Neural crest cell (in vitro differentiated cells): Measurements from ENCODE around the gene PAPSS1. TPM values are rescaled to one million over a fixed set of nuclear protein-coding genes. Genes with fewer than 3 reads are reported as not detected.

ENCODE experiments used
- DNase-seq: peaks from one replicate; pipeline ENCODE4 v3.0.0; 2021; ENCODE audit warnings: low read depth, mixed read lengths, low spot score
- H3K27ac Mint-ChIP-seq: one replicate; pipeline ENCODE4 v1.8.0; 2021; ENCODE audit warnings: mild to moderate bottlenecking, mixed read lengths; ENCODE audit not compliant: unreplicated experiment
- H3K27me3 Mint-ChIP-seq: 2 replicates; pipeline ENCODE4 v1.8.0; 2021; ENCODE audit warnings: low read depth, mild to moderate bottlenecking, mixed read lengths
- H3K36me3 Mint-ChIP-seq: 2 replicates; pipeline ENCODE4 v1.8.0; 2021; ENCODE audit warnings: low read depth, mild to moderate bottlenecking, mixed read lengths
- H3K4me1 Mint-ChIP-seq: 2 replicates; pipeline ENCODE4 v1.8.0; 2021; ENCODE audit warnings: mixed read lengths
- H3K4me3 Mint-ChIP-seq: one replicate; pipeline ENCODE4 v1.8.0; 2021; ENCODE audit warnings: mild to moderate bottlenecking, mixed read lengths
- H3K9me3 Mint-ChIP-seq: 2 replicates; pipeline ENCODE4 v1.8.0; 2021; ENCODE audit warnings: mixed read lengths
- CTCF ChIP-seq: fragments of 200-600 bp; sonication (generic); conservative IDR thresholded peaks from 2 replicates; pipeline ENCODE4 v1.5.0; 2021; ENCODE audit warnings: antibody characterized with exemption, mild to moderate bottlenecking
- total RNA-seq: library from RNA; stranded (reverse); gene quantifications from 2 replicates; pipeline ENCODE4 v1.2.1, GENCODE V29; 2021

PAPSS1 gene
- total RNA-seq, 1 donor from 2014 or later: 78.6 TPM

GRCh38 chr4:107648178-107648991 is 71.6 kb downstream of the PAPSS1 start:
- no peak for TF ChIP-seq CTCF
- H3K27me3 Mint-ChIP-seq: no peaks in the 10 kb centered on the region
- no peaks in the 10 kb centered on the region for H3K4me1 Mint-ChIP-seq
- H3K36me3 Mint-ChIP-seq: peaks cover 19% of the 10 kb centered on the region
- no peak overlapping the region for H3K4me3 Mint-ChIP-seq
- no peak overlapping the region for H3K27ac Mint-ChIP-seq
- no peaks in the 10 kb centered on the region for H3K9me3 Mint-ChIP-seq
- no peak for DNase-seq

DNA sequence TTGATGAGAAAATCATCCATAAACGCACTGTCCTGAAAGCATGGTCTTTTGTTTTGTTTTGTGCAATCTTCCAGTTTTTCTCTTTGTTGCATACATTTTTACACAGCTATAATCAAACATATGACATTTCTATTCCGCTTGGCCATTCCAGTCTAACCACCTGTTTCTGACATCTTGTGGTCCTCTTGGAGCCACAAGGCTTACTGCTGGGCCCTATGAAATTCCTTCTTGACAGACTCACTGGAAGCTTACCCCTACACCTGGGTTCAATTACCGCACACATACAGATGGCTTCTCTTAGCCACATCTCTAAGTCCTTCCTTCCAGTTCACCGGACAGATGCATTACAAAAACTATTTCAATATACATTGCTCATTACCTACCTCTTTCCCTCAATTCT is 72.4 kb downstream of the PAPSS1 start:
- Mint-ChIP-seq H3K27me3 (no peaks in the 10 kb centered on the region), H3K27ac (no peak overlapping the region), H3K9me3 (no peaks in the 10 kb centered on the region), H3K36me3 (peaks cover 21% of the 10 kb centered on the region), H3K4me1 (no peaks in the 10 kb centered on the region), H3K4me3 (no peak overlapping the region)
- no peak for DNase-seq
- no peak for TF ChIP-seq CTCF

GRCh38 chr4:107645604-107646003 is 74.4 kb downstream of the PAPSS1 start:
- H3K4me3 Mint-ChIP-seq: no peak overlapping the region
- H3K27me3 Mint-ChIP-seq: no peaks in the 10 kb centered on the region
- no peak for DNase-seq
- no peak overlapping the region for H3K27ac Mint-ChIP-seq
- H3K36me3 Mint-ChIP-seq: peaks cover 16% of the 10 kb centered on the region
- TF ChIP-seq CTCF: no peak
- H3K9me3 Mint-ChIP-seq: no peaks in the 10 kb centered on the region
- H3K4me1 Mint-ChIP-seq: no peaks in the 10 kb centered on the region

DNA sequence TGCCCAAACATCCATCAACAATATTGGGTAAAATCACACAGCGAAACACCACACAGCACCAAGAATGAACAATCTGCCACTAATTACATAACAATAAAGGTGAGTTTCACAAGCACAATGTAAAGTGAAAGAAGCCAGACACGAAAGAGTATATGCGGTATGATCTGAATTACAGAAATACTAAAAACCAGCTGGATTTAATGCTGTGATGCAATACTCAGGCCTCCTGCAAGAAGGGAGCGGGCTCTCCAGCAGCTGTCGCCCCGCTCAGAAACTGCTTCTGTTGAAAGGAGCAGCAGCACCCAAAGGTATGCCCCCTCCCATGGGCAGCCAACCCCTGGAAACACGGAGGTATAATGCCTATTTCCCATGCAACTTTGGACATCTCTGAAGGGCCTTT is 77.0 kb downstream of the PAPSS1 start:
- Mint-ChIP-seq H3K27ac (no peak overlapping the region), H3K27me3 (no peaks in the 10 kb centered on the region), H3K36me3 (peaks cover 16% of the 10 kb centered on the region), H3K4me1 (no peaks in the 10 kb centered on the region), H3K9me3 (no peaks in the 10 kb centered on the region), H3K4me3 (no peak overlapping the region)
- TF ChIP-seq CTCF: no peak
- DNase-seq: no peak

DNA sequence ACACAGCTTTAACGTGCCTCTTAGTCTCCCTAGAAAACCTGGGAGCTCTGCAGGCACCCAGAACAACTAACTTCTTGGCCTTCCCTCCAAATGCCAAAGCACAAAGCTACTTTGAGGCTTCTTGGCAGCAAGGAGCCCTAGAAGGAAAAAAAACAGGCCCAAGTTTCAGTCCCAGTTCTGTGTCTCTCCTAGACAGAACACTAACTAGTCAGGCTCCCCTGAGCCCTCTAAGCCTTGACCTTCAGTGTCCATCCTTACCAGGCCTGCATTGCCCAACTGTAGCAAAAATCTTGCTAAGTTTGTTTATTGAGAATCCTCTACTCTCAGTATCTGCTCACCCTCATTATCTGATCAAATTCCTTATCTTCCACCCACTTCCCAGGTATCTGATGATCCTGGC is 79.2 kb downstream of the PAPSS1 start:
- H3K4me1 Mint-ChIP-seq: no peaks in the 10 kb centered on the region
- H3K36me3 Mint-ChIP-seq: peaks cover 11% of the 10 kb centered on the region
- no peaks in the 10 kb centered on the region for H3K27me3 Mint-ChIP-seq
- no peak overlapping the region for H3K4me3 Mint-ChIP-seq
- TF ChIP-seq CTCF: no peak
- no peak overlapping the region for H3K27ac Mint-ChIP-seq
- no peak for DNase-seq
- H3K9me3 Mint-ChIP-seq: no peaks in the 10 kb centered on the region
